Fibroblast of villous mesenchyme (primary cell): ENCODE data around the gene WNT8A. TPM values are rescaled to one million over a fixed set of nuclear protein-coding genes. Genes with fewer than 3 reads are reported as not detected.
"Not testable (repeated sequence)": the region's sequence is repeated elsewhere in the genome, so short reads cannot be mapped to it uniquely, and the experiment has no call there.

ENCODE experiments used
- DNase-seq: peaks from one replicate; pipeline ENCODE4 v3.0.0-alpha.2; 2010; ENCODE audit warnings: low read depth
- H3K4me3 ChIP-seq: 2 replicates; pipeline ENCODE4 v1.5.1; 2011; ENCODE audit warnings: low read depth, mild to moderate bottlenecking, low read length
- CTCF ChIP-seq: IDR thresholded peaks from 2 replicates; pipeline ENCODE4 v1.5.1; 2012; ENCODE audit warnings: low read depth, mild to moderate bottlenecking, low read length; ENCODE audit not compliant: insufficient read depth
- total RNA-seq: library from RNA; depleted of rRNA; stranded (reverse); fragments of >200 nt; gene quantifications from 2 replicates; pipeline ENCODE4 v1.2.3, GENCODE V29; 2012

The WNT8A gene
- total RNA-seq, 1 donor: not detected

- no peak for DNase-seq
- TF ChIP-seq CTCF: no peak
- H3K4me3 ChIP-seq: no peak overlapping the region
These were observed 15.9 kb upstream of the WNT8A start for GRCh38 chr5:138067945-138068344.

DNA sequence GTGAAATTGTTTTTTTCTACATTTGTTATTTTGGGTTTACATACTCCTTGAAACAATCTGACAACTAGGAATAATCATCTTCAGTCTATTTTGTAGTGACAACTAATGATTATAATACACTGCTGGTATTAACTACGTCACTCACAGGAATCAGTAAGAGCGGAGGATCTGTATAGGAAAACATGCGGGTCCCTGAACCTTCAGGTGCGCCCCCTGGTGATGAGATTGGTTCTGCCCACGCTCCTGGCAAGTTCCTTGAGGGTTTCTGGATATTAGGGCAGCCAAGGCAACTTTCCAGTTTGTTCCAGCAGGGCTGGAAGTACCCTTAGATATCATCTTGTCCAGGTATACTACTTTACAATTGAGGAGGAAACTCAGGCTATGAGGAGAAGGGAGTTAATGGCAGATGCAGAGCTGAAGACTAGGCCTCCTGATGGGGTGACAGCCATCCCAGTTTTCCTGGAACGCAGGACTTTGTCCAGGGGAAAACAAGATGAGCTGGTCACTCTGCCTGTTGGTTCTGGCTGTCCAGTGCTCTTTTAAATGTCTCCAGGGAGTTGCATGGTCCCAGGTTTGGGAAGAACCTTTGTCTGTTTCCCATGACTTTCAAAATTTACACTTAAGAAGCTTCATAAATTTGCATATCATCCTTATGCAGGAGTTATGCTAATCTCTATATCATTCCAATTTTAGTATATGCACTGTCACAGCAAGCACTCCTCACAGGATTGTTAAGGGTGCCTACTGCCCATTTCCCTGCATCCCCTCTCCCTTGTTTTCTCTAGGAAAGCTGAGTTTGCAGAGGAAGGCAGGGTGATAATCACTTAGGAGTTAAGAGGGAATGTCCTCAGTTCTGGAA lies 14.9 kb upstream of the WNT8A start:
- H3K4me3 ChIP-seq: no peak overlapping the region
- TF ChIP-seq CTCF: peak; percentile 90
- peak; percentile 81 for DNase-seq

GRCh38 chr5:138070026-138070425 lies 13.8 kb upstream of the WNT8A start:
- H3K4me3 ChIP-seq: not testable (repeated sequence)

GRCh38 chr5:138077064-138077696 lies 6.7 kb upstream of the WNT8A start:
- H3K4me3 ChIP-seq: no peak overlapping the region
- peak; percentile 71 for DNase-seq
- TF ChIP-seq CTCF: peak; percentile 90

More at GRCh38 chr5:138070026-138070425, 13.8 kb upstream of the WNT8A start:
- not testable (repeated sequence) for DNase-seq

- H3K4me3 ChIP-seq: no peak overlapping the region
- DNase-seq: no peak
- TF ChIP-seq CTCF: no peak
These were observed 5.7 kb upstream of the WNT8A start for GRCh38 chr5:138078006-138078643.

DNA sequence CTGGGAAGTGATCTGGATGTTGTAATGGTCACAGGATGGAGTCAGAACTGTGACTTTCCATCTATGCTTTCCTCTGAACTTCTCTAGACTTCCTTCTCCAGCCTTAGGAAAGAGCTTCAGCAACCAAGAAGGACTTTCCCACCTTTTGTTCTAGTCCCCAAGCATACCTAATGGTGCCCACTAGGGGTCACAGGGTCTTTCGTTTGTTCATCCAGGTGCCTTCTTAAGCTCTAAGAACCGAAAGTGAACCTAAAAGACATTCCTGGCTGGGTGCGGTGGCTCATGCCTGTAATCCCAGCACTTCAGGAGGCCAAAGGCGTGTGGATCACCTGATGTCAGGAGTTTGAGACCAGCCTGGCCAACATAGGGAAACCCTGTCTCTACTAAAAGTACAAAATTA lies 1.8 kb upstream of the WNT8A start:
- no peak for TF ChIP-seq CTCF
- H3K4me3 ChIP-seq: no peak overlapping the region
- no peak for DNase-seq

DNA sequence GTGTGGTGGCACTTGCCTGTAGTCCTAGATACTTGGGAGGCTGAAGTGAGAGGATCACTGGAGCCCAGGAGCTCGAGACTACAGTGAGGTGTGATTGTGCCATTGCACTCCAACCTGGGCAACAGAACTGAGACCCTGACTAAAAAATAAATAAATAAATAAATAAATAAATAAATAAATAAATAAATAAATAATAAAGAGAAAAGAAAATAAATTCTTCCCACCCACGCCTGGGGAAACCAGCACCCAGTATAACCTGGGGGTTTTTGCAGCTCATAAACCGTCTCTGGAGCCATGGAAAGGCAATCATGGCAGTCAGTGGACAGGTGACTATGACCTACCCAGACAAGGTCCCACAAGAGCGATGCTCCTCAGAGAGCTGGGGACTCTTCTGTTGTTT lies 7.9 kb downstream of the WNT8A start:
- TF ChIP-seq CTCF: no peak
- no peak overlapping the region for H3K4me3 ChIP-seq
- DNase-seq: no peak
